Activated CD8-positive, alpha-beta memory T cell treated with anti-CD3 and anti-CD28 coated beads, Interleukin-2, amount 50 U/mL, for 1 hour (primary cell): ENCODE results near the gene ZNF83.
"Not testable (repeated sequence)": the region's sequence is repeated elsewhere in the genome, so short reads cannot be mapped to it uniquely, and the experiment has no call there.

Source experiments
- DNase-seq: peaks from one replicate; pipeline ENCODE4 v3.0.0-alpha.2; 2020; ENCODE audit errors: extremely low read depth

ZNF83 gene

DNA sequence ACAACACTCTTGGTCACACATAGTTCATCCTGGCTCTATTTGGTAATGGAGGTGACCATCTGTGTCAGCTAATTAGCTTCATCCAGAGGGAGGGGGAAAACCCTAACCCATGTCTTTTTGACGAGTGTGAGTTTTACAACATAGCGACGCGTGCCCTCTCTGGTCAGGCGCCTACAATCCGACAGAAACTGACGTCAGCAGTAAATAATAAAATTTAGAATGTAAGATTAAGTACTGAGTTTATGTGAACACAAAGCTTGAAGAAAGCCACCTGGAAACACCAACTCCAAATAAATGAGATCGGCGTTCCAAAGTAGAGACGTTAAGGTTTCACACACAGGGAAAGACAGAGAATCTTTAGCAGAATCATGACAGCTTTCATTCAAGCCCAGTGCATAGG, 1.8 kb upstream of the ZNF83 start:
- DNase-seq: no peak

DNA sequence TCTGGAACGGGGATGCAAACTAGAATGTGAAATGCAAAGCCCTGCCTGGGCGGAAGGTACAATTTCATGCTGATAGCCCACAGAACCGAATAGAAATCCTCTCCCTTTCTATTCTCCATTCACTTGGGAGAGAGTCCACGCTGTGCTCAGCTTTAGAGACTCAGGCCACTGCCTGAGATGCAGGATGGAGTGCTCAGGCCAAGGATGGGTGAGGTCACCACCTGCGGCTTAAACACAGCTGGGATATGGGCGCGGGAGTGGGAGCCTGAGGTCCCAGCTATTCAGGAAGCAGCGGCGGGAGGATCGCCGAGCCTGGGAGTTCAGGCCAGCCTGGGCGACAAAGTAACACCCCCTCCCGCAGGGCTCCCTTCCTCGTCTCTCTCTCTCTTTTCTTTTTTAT, 446 bp upstream of the ZNF83 start:
- no peak for DNase-seq

DNA sequence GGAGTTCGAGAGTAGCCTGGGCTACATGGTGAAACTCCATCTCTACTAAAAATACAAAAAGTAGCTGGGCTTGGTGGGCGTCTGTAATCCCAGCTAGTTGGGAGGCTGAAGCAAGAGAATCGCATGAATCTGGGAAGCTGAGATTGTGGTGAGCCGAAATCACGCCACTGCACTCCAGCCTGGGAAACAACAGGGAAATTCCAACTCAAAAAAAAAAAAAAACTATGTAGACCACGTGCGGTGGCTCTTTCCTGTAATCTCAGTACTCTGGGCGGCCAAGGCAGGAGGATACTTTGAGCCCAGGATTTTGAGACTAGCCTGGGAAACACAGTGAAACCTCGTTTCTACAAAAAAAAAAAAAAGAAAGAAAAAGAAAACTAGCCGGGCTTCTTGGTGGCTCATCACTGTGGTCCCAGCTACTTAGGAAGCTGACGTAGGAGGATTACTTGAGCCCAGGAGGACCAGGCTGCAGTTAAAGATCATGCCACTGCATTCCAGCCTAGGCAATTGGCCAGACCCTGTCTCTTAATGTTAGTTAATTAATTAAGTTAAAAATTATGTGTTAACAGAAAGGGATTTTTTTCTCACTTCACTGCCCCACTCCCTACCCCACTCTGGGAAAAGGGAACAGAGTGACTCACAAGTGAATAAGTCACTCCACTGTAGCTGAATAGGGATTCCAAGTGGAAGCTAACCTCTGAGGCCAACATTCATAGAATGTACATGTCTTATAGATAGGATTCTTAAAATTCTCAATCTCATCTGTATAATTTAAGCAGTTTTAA, 2.2 kb downstream of the ZNF83 start:
- DNase-seq: no peak

DNA sequence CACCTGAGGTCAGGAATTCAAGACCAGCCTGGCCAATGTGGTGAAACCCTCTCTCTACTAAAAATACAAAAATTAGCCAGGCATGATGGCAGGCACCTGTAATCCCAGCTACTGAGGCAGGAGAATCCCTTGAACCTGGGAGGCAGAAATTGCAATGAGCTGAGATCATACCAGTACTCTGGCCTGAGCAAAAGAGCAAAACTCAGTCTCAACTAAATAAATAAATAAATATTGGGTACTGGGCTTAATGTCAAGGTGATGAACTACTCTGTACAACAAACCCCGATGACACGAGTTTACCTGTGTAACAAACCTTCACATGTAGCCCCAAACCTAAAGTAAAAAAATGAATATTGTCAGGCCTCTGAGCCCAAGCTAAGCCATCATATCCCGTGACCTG, 10.7 kb downstream of the ZNF83 start:
- not testable (repeated sequence) for DNase-seq

DNA sequence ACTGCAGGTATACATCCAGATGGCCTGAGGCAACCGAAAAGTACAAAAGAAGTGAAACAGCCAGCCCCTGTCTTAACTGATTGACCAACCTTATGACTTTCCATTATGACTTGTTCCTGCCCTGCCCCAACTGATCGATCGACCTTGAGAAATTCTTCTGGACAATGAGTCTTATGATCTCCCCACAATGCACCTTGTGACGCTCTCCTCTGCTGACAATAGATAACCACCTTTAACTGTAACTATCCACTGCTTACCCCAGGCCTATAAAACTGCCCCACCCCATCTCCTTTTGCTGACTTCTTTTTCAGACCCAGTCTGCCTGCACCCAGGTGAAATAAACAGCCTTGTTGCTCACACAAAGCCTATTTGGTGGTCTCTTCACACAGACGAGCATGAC, 11.2 kb downstream of the ZNF83 start:
- DNase-seq: no peak

DNA sequence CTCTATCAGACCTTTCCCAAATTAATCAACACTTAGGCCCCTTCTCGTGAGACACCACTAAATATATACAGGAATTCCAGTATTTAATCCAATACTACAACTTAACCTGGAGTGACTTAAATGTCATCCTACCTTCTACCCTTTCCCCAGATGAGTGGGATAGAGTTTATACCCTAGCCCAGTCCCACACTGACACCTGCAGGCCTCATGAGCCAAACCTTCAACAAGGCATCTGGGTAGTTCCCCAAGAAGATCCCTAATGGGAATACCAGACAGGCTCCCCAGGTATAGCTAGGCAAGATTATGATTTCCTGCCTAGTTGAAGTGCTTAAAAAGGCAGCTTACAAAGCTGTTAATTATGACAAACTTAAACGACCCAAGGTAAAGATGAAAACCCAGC, 15.9 kb downstream of the ZNF83 start:
- DNase-seq: no peak

DNA sequence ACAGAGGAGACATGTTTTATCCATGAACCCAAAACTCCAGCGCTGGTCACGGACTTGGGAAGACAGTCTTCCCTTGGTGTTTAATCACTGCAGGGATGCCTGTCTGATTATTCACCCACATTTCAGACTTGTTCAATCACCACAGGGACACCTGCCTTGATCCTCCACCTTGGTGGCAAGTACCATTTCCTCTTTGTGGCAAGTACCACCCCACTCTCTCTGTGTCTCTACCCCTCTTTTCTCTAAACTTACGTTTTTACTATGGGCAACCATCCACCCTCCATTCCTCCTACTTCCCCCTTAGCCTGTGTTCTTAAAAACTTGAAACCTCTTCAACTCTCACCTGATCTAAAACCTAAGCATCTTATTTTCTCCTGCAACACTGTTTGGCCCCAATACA, 16.8 kb downstream of the ZNF83 start:
- no peak for DNase-seq

DNA sequence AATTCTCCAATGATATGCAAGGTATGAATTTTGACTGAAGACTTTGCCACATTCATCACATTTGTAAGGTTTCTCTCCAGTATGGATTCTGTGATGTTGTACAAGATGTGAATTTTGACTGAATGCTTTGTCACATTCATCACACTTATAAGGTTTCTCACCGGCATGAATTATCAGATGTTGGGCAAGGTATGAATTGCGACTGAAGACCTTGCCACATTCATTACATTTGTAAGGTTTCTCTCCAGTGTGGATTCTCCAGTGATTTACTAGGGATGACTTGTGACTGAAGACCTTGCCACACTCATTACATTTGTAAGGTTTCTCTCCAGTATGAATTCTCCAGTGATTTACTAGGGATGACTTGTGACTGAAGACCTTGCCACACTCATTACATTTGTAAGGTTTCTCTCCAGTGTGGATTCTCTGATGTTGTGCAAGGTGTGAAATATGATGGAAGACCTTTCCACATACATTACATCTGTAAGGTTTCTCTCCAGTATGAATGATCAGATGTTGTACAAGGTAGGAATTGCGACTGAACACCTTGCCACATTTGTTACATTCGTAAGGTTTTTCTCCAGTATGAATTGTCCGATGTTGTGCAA, 24.8 kb downstream of the ZNF83 start:
- no peak for DNase-seq

DNA sequence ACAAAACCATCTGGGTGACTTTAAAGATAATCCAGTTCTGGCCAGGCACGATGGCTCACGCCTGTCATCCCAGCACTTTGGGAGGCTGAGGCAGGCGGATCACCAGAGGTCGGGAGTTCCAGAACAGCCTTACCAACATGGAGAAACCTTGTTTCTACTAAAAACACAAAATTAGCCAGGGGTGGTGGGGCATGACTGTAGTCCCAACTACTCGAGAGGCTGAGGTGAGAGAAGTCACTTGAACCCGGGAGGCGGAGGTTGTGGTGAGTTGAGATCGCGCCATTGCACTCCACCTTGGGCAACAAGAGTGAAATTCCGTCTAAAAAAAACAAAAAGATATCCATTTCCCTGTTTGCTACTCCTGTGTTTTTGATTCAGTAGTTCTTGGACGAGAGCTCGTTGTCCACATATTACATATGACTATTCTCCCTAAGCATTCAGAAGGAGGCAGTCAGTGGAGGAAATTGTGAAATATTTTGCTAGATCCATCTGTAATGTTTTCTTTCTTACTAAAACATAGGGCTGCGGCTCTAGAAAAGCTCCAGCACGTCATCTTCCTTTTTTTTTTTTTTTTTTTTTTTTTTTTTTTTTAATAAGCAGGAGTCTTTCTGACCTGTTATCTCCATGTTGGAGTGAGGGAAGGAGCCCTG, 34.5 kb downstream of the ZNF83 start:
- DNase-seq: no peak

DNA sequence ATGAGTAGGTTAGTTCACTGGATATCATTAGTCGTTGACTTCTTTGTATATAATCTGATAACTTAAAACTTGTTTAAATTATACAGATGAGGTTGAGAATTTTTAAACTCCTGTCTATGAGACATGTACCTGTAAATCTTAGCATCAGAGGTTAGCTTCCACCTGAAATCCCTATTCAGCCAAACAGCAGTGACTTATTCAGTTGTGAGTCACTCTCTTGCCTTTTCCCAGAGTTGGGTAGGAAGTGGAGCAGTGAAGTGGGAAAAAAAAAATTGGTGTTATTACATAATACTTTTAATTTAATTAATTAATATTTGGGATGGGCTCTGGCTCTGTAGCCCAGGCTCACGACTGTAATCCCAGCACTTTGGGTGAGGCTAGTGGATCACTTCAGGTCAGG, 35.2 kb downstream of the ZNF83 start:
- DNase-seq: no peak

DNA sequence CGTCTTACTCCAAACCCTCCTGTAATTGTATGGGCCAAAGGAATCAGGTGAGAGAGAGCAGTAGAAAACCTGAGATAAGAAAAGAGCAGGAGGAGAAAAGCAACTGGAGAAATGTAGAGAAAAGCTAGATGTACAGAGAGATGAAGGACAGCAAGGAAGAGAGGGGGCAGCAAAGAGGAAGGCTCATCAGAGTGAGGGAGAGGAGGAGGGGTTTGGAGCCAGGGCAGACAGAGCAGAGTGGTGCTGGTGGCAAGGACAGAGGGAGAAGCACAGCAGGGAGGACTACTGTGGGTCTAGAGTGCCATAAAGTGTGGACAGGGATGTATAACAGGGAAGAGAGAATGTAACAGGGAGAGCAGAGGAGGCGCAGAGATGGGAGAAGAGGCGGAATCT, 36.2 kb downstream of the ZNF83 start:
- not testable (repeated sequence) for DNase-seq

DNA sequence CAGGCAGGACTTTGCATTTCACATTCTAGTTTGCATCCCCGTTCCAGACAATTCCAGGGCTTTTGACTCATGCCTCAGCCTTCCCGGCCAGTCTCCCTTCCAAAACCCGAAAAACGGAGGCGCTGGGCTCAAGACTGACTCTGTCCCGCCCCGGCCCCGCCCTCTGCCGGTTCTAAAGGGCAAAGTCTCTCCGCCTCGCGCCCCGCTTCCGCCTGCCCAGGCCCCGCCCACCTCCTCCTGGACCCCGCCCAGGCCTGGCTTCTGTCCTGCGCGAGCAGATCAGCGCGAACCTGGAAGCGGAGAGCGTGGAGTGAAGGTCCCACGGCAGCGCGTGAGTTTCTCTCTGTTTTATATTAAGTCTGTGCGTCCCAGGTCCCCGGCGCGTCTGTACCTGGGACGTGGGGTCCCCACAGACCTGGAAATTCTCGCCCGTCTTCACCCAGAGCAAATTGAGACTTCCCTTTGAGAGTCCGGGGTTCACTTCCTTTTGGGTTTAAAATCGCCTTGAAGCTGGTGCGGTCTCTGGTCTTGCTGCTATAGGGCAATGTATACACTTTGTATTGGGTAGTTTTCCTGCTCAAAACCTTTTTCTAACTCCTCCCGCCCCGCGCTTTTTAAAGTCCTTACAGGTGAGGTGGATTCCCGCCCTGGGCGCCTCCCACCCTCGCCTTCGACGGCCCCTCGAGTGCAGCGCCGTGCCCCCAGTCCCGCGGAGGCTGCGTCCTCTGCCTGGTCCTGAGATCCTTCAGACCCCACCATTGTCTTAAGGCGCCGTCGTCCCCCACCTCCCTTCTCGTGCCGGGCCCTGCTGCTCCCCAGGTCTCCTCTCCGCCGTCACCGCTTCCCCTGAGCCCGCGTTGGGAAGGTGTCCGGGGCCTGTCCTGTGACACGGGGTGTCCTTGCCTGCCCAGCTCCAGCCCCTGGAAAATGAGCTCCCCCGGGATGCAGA, 36.9 kb downstream of the ZNF83 start:
- DNase-seq: peak; percentile 71

DNA sequence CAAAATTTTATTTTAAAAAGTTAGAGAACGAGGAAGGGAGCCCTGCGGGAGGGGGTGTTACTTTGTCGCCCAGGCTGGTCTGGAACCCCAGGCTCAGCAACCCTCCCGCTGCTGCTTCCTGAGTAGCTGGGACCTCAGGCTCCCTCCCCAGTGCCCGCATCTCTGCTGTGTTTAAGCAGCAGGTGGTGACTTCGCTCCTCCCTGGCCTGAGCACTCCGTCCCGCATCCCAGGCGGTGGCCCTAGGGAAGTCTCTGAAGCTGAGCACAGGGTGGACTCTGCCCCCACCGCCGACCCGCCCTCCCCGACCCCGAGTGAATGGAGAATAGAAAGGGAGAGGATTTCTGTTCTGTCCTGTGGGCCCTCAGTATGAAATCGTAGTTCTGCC, 37.5 kb downstream of the ZNF83 start:
- DNase-seq: no peak

DNA sequence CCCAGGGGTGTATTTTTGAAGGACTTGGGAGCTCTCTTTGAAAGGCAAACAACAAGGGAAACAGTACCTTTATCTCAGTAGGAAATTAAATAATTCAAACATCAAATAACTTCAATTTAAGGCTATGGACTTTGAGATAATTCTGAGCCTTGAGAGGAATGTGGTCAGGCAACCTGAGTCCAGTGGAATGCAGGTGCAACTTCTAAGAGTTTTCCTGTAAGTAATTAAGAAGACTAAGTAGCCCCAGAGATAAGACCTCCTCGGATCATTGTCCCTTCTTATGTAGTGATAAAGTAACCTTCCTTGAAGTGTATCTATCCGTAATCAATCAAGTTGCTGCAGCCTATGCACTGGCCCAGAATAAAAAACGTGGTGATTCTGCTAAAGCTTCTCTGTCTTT, 38.9 kb downstream of the ZNF83 start:
- no peak for DNase-seq

DNA sequence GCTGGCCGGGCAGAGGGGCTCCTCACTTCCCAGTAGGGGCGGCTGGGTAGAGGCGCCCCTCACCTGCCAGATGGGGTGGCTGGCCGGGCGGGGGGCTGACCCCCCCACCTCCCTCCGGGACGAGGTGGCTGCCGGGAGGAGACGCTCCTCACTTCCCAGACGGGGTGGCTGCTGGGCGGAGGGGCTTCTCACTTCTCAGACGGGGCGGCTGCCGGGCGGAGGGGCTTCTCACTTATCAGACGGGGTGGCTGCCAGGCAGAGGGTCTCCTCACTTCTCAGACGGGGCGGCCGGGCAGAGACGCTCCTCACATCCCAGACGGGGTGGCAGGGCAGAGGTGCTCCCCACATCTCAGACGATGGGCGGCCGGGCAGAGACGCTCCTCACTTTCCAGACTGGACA, 44.7 kb downstream of the ZNF83 start:
- DNase-seq: not testable (repeated sequence)

DNA sequence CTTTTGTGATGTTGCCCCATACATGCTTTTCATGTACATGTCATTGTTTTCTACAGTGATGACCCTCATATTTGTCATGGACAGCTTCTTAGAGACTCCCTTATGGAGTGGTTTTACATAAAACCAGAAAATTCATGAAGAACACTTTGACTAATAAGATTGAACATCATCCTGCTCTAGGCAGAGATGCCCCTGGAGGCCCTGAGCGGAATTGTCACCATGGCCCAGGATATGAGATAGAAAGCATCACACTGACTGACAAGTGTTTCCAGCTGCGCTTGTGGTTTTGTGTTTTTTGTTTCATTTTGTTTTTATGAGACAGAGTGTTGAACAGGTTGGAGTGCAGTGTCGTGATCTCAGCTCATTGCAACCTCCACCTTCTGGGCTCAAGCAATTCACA, 45.9 kb downstream of the ZNF83 start:
- DNase-seq: no peak

DNA sequence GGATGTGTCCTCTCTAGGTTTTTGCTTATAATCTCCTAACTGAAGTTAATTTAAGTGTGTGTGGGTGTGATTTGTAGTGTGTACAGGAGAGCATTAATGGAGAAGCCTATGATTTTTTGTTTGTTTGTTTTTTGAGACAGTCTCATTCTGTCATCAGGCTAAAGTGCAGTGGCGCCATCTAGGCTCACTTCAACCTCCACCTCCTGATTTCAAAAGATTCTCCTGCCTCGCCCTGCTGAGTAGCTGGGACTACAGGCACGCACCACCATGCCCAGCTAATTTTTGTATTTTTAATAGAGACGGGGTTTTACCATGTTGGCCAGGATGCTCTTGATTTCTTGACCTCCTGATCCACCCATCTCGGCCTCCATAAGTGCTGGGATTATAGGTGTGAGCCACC, 47.4 kb downstream of the ZNF83 start:
- no peak for DNase-seq

DNA sequence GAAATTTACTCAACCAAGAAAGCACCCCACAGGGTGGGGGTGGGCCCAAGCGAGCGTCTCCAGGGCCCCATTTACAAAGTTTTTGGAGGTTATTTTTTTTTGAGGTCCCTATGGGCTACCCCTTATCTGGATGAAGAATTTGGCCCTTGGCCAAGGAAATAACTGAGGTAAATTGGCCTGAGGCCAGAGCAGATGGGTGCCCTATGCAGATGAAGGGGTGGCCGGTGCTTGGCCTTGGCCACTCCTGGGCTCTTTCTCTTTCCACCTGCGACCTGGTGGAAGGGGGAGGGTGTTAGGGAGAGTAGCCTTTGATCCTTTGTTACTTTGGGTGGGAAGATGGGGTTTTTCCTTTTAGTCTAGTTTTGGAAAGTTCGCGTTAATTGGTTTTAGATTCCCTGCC, 52.6 kb downstream of the ZNF83 start:
- DNase-seq: no peak

DNA sequence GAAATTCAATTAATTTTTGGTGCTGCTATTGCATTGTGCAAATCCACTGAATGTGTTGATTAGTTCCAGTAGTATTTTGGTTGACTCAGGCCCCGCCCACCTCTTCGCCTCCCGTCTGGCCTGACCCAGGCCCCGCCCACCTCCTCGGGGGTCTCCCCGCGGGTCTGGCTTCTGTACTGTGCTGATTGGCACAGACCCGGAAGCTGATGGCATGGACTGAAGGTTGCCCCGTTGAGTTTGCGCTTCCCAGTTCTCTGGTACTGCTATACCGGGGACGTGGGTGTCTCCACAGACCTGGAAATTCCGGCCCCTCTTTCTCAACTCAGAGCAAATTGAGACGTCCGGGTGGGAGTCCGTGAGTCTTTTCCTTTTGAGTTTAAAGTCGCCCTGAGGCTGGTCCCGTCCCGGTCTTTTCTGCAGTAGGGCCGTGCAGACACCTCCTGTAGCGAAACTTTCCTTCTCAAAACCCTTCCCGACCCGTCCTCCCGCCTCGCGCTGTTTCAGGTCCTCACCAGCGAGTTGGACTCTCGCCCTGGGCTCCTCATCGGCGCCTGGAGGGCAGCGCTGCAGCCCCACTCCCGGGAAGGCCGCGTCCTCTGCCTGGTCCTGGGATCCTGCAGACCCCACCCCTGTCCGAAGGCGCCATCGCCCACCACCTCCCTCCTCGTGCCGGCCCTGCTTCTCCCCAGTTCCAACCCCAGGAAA, 53.3 kb downstream of the ZNF83 start:
- DNase-seq: no peak

DNA sequence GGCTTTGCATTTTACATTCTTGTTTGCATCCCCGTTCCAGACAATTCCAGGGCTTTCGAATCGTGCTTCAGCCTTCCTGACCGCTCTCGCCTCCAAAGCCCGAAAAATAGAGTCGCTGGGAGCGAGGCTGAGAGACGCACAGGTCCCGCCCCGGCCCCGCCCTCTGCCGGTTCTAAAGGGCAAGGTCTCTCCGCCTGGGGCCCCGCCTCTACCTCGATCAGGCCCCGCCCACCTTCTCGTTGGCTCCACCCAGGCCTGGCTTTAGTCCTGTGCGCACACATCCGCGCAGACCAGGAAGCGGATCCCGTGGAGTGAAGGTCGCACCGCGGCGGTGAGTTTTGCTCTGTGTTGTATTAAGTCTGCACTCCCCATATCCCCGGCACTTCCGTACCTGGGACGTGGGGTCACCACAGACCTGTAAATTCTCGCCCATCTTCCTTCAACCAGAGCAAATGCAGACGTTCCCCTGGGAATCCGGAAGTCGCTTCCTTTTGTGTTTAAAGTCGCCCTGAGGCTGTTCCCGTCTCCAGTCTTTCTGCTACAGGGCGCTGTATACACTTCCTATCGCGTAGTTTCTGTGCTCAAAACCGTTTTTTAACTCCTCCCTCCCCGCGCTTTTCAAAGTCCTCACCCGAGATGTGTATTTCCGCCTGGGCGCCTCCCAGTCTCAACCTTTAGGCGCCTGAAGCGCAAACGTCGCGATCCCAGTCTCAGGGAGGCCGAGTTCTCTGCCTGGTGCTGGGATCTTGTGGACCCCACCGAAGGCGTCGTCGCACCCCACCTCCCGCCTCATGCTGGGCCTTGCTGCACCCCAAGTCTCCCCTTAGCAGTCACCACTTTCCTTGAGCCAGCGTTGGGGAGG, 67.9 kb downstream of the ZNF83 start, which contains the start of gene ZNF701:
Gene ZNF701 (plus strand): TSS at position 288 of the 862 bp plus-strand sequence. CDS start 3,861 bp downstream, outside the sequence.
- DNase-seq: peak; percentile 73
